ENCODE results near the gene NFE2L1. TPM values are rescaled to one million over a fixed set of nuclear protein-coding genes. Genes with fewer than 3 reads are reported as not detected.

Gene NFE2L1
- total RNA-seq, 1 experiment from 2014 or later = 135 TPM

- Histone ChIP-seq H3K27me3 (ENCODE audit: insufficient read depth, low read length) (no peaks in the 10 kb centered on the region), H3K27ac (ENCODE audit: low read depth, low read length) (no peak overlapping the region), H3K4me2 (ENCODE audit: low read length) (no peak overlapping the region), H3K4me3 (replicated peaks in 1 of 2; ENCODE audit: low read depth in 1 of 2, low read length in 2 of 2) (no peak overlapping the region), H3K9ac (ENCODE audit: low read length) (no peak overlapping the region), H3K9me2 (ENCODE audit: insufficient read depth) (no peaks in the 10 kb centered on the region), H3K4me1 (ENCODE audit: control insufficient read depth in 1 of 2, insufficient read depth in 2 of 2, low read length in 2 of 2) (peaks cover 8 to 28% of the 10 kb centered on the region in 2 experiments), H2AFZ (ENCODE audit: low read depth, low read length, poor library complexity, severe bottlenecking) (no peak overlapping the region), H4K20me1 (ENCODE audit: insufficient read depth) (peaks cover 10% of the 10 kb centered on the region; the same call in 1 of the 2 replicates), H3K36me3 (ENCODE audit: control insufficient read depth in 1 of 2, insufficient read depth in 2 of 2, low read length in 2 of 2) (peaks cover 13 to 17% of the 10 kb centered on the region in 2 experiments; a peak in 3 of 4 replicates), H3K9me3 (ENCODE audit: control insufficient read depth in 1 of 2, insufficient read depth in 1 of 2, low read depth in 1 of 2, low read length in 2 of 2) (no peaks in the 10 kb centered on the region), H3K79me2 (ENCODE audit: insufficient read depth, low read length) (peaks cover 99% of the 10 kb centered on the region)
- CTCF ChIA-PET = interaction anchor here (1.8 to 2.9 kb wide), 3 partner anchors 16 to 70 kb away, joined by 3 to 18 read pairs (median 8); no protein-coding TSS in a partner anchor
- TF ChIP-seq FOSL1 (IDR thresholded peaks at IDR 0.05; ENCODE audit: low read depth) = no peak
- no peak for TF ChIP-seq CEBPB (IDR thresholded peaks at IDR 0.05; ENCODE audit: low read depth)
- TF ChIP-seq ELF1 (IDR thresholded peaks at IDR 0.05; ENCODE audit: borderline replicate concordance, low read depth) = no peak
- TF ChIP-seq TCF7L2 (IDR thresholded peaks at IDR 0.05; ENCODE audit: borderline replicate concordance, extremely low read depth, insufficient read depth, insufficient read length) = no peak
- no peak for TF ChIP-seq CTCF (IDR thresholded peaks at IDR 0.05 in 2 of 3, conservative IDR thresholded peaks at IDR 0.05 in 1 of 3; ENCODE audit: borderline replicate concordance in 1 of 3, insufficient read depth in 1 of 3, low read depth in 2 of 3, low read length in 2 of 3)
- TF ChIP-seq MAX (IDR thresholded peaks at IDR 0.05) = no peak
- no peak for TF ChIP-seq SIN3A (IDR thresholded peaks at IDR 0.05; ENCODE audit: low read depth)
- TF ChIP-seq POLR2AphosphoS5 (IDR thresholded peaks at IDR 0.05; ENCODE audit: low read depth, low read length) = no peak
- no peak for TF ChIP-seq ATF3 (IDR thresholded peaks at IDR 0.05)
- TF ChIP-seq YY1 (IDR thresholded peaks at IDR 0.05; ENCODE audit: extremely low read depth, insufficient replicate concordance, low read depth, low read length) = no peak
- no peak for TF ChIP-seq ZBTB33 (IDR thresholded peaks at IDR 0.05; ENCODE audit: extremely low read depth, insufficient replicate concordance, low read length)
- TF ChIP-seq SRF (IDR thresholded peaks at IDR 0.05; ENCODE audit: low read depth) = no peak
- no peak for TF ChIP-seq REST (IDR thresholded peaks at IDR 0.05; ENCODE audit: low read depth)
- no peak for TF ChIP-seq CBX3 (IDR thresholded peaks at IDR 0.05; ENCODE audit: low read depth)
- TF ChIP-seq RAD21 (IDR thresholded peaks at IDR 0.05; ENCODE audit: low read depth) = no peak
- TF ChIP-seq EGR1 (IDR thresholded peaks at IDR 0.05; ENCODE audit: low read depth) = no peak
- TF ChIP-seq SP1 (IDR thresholded peaks at IDR 0.05; ENCODE audit: low read depth) = no peak
- no peak for TF ChIP-seq EZH2 (IDR thresholded peaks at IDR 0.05)
- DNase-seq (ENCODE audit: low read depth, low spot score) (no peak), ATAC-seq (no peak)
- POLR2A ChIA-PET = interaction anchor here (1.4 kb wide), 1 partner anchor 12 kb away, joined by 5 read pairs; the partner anchor contains the start of gene SNX11
- RAD21 ChIA-PET (ENCODE audit: low non-redundant PET in 1 of 2, low total read pairs in 2 of 2, uncharacterized antibody in 2 of 2, unreplicated experiment in 2 of 2) = no interaction called here
- intact Hi-C loops (cut with micrococcal nuclease) = no loop called here
- no TSS peak for BruUV-seq (replicated peaks)
Measured at GRCh38 chr17:48095611-48096010, 47.5 kb downstream of the NFE2L1 start.

Data from HCT116 (cell line).